GM23338 (cell line): ENCODE results near the gene KCNJ16. TPM values are rescaled to one million over a fixed set of nuclear protein-coding genes. Genes with fewer than 3 reads are reported as not detected.

ENCODE experiments used
- ATAC-seq: fragments of 200-7000 bp; cut with Tn5 transposase; 3 replicates; pipeline ENCODE4 v1.9.1; 2020
- DNase-seq: peaks from one replicate; pipeline ENCODE4 v3.0.0-alpha.2; 2015; ENCODE audit warnings: low spot score
- H2AFZ ChIP-seq: fragments of 200-600 bp; sonication (generic); 2 replicates; pipeline ENCODE4 v1.8.0; 2016; ENCODE audit warnings: antibody characterized with exemption, mild to moderate bottlenecking, moderate library complexity
- H3F3A ChIP-seq: fragments of 200-600 bp; sonication (generic); replicated peaks from 2 replicates; pipeline ENCODE4 v1.8.0; 2017; ENCODE audit warnings: antibody characterized with exemption, mixed run types, low read depth
- H3K27ac ChIP-seq: fragments of 200-600 bp; sonication (generic); 2 replicates; pipeline ENCODE4 v1.6.1; 2016; ENCODE audit warnings: low read depth
- H3K27me3 ChIP-seq: fragments of 200-600 bp; sonication (generic); 2 replicates; pipeline ENCODE4 v1.8.0; 2016; ENCODE audit warnings: mild to moderate bottlenecking, mixed run types, moderate library complexity; ENCODE audit not compliant: insufficient read depth
- H3K36me3 ChIP-seq: fragments of 200-600 bp; sonication (generic); 2 replicates; pipeline ENCODE4 v1.8.0; 2016; ENCODE audit warnings: mild to moderate bottlenecking; ENCODE audit not compliant: insufficient read depth
- H3K4me1 ChIP-seq: fragments of 200-600 bp; sonication (generic); 2 replicates; pipeline ENCODE4 v1.8.0; 2016; ENCODE audit warnings: mild to moderate bottlenecking, moderate library complexity; ENCODE audit not compliant: insufficient read depth
- H3K4me2 ChIP-seq: fragments of 200-600 bp; sonication (generic); 2 replicates; pipeline ENCODE4 v1.7.1; 2017; ENCODE audit warnings: mixed run types
- H3K4me3 ChIP-seq: fragments of 200-600 bp; sonication (generic); 2 replicates; pipeline ENCODE4 v1.6.1; 2016; ENCODE audit warnings: mixed run types
- H3K79me2 ChIP-seq: fragments of 200-600 bp; sonication (generic); replicated peaks from 2 replicates; pipeline ENCODE4 v1.8.0; 2017; ENCODE audit warnings: mild to moderate bottlenecking; ENCODE audit not compliant: insufficient read depth
- H3K9me2 ChIP-seq: fragments of 200-600 bp; sonication (generic); 2 replicates; pipeline ENCODE4 v1.8.0; 2017; ENCODE audit not compliant: insufficient read depth
- H4K20me1 ChIP-seq: fragments of 200-600 bp; sonication (generic); replicated peaks from 2 replicates; pipeline ENCODE4 v1.8.0; 2017; ENCODE audit warnings: mild to moderate bottlenecking; ENCODE audit not compliant: insufficient read depth
- H3K27ac Mint-ChIP-seq: 2 replicates; pipeline ENCODE4 v1.8.0; 2020; ENCODE audit warnings: inconsistent platforms, mild to moderate bottlenecking, moderate library complexity, mixed read lengths
- H3K27me3 Mint-ChIP-seq: 3 replicates; pipeline ENCODE4 v1.8.0; 2022; ENCODE audit warnings: low read depth, mild to moderate bottlenecking, moderate library complexity, mixed read lengths, inconsistent platforms; ENCODE audit not compliant: insufficient read depth, poor library complexity
- H3K36me3 Mint-ChIP-seq: 3 replicates; pipeline ENCODE4 v1.8.0; 2021; ENCODE audit warnings: low read depth, mild to moderate bottlenecking, inconsistent platforms, moderate library complexity, mixed read lengths
- H3K4me1 Mint-ChIP-seq: 3 replicates; pipeline ENCODE4 v1.8.0; 2020; ENCODE audit warnings: mild to moderate bottlenecking, inconsistent platforms, mixed read lengths
- H3K4me3 Mint-ChIP-seq: 3 replicates; pipeline ENCODE4 v1.8.0; 2021; ENCODE audit warnings: moderate library complexity, mild to moderate bottlenecking, inconsistent platforms, mixed read lengths
- H3K9me3 Mint-ChIP-seq: 3 replicates; pipeline ENCODE4 v1.8.0; 2020; ENCODE audit warnings: moderate library complexity, mild to moderate bottlenecking, inconsistent platforms, mixed read lengths
- CREB1 ChIP-seq: fragments of 250-450 bp; sonication (Bioruptor Pico); IDR thresholded peaks from 2 replicates; pipeline ENCODE4 v1.5.0; 2020; ENCODE audit warnings: low read depth, mild to moderate bottlenecking, moderate library complexity
- EZH2 ChIP-seq: fragments of 200-600 bp; sonication (generic); IDR thresholded peaks from one replicate; pipeline ENCODE4 v1.8.0; 2017; ENCODE audit warnings: antibody characterized with exemption, mild to moderate bottlenecking, low read depth; ENCODE audit not compliant: unreplicated experiment
- EZH2phosphoT487 ChIP-seq: fragments of 200-600 bp; sonication (generic); IDR thresholded peaks from one replicate; pipeline ENCODE4 v1.8.1; 2018; ENCODE audit warnings: antibody characterized with exemption; ENCODE audit not compliant: unreplicated experiment
- JUNB ChIP-seq: IDR thresholded peaks from one replicate; pipeline ENCODE4 v1.6.1; 2016; ENCODE audit warnings: antibody characterized with exemption; ENCODE audit not compliant: unreplicated experiment
- STAT1 ChIP-seq: IDR thresholded peaks from one replicate; pipeline ENCODE4 v1.6.1; 2016; ENCODE audit warnings: antibody characterized with exemption; ENCODE audit not compliant: unreplicated experiment
- ZNF114 ChIP-seq: fragments of 250-450 bp; sonication (Bioruptor Pico); IDR thresholded peaks from 2 replicates; pipeline ENCODE4 v1.5.0; 2020; ENCODE audit warnings: mild to moderate bottlenecking, moderate library complexity
- ZNF331 ChIP-seq: fragments of 250-450 bp; sonication (Bioruptor Pico); IDR thresholded peaks from 2 replicates; pipeline ENCODE4 v1.5.0; 2020; ENCODE audit warnings: low read depth, mild to moderate bottlenecking, moderate library complexity
- polyA plus RNA-seq: library from polyadenylated mRNA; unstranded; fragments of >200 nt; fragmentation: Nextera tagmentation; extraction: Ambion mirVana; gene quantifications from 2 replicates; pipeline ENCODE4 v1.2.1, GENCODE V29; 2016
- total RNA-seq: library from RNA; depleted of rRNA; stranded (reverse); fragments of >200 nt; shearing (Covaris generic); gene quantifications from 2 replicates; pipeline ENCODE4 v1.2.3, GENCODE V29; 2014
- TF ChIP-seq, protein P1 (sequence below): IDR thresholded peaks from one replicate; pipeline ENCODE4 v1.6.1; 2018; ENCODE audit warnings: antibody characterized with exemption; ENCODE audit not compliant: unreplicated experiment
- TF ChIP-seq, protein P2 (sequence below), 2 experiments: fragments of 200-600 bp in 1 of 2; sonication (generic) in 1 of 2; conservative IDR thresholded peaks; 2 replicates each; pipeline versions ENCODE4 v1.5.1 to v1.6.1; 2016 to 2017; ENCODE audit warnings: antibody characterized with exemption in 2 of 2, low read depth in 2 of 2, mild to moderate bottlenecking in 2 of 2, moderate library complexity in 1 of 2
- TF ChIP-seq, protein P3 (sequence below): IDR thresholded peaks from 2 replicates; pipeline ENCODE4 v1.6.1; 2016; ENCODE audit warnings: antibody characterized with exemption

KCNJ16 gene
- total and polyA plus RNA-seq, 2 experiments from 2014 or later, result not detected

DNA sequence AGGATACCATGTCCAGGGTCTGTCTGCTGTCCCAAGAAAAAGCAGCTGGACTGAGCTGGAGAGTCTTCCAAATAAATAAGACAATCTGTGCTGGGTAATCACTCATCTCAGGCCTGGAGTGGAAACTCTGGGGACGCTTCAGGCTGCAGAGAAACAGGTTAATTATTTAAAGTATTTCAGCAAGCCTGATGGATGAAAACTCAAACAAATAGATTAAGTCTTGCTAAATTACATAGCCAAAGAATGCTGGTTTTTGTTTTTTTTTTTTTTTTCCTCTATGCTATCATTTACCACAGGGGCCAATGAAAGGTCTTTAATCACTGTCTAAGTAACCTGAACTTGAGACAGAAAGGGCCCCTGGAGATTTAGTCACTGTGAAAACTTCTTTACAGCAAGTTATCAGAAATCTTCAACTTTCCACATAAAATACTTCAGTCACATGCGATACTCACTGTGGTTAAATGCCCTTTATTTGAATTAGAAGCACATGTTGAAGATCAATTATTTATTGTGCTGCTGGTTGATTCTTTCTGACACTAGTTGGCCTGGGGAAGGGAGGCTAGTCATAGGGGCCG is 63.4 kb downstream of the KCNJ16 start:
- Histone ChIP-seq H3K4me1 (peaks cover 15% of the 10 kb centered on the region; the same call in 1 of the 2 replicates), H3K27me3 (no peaks in the 10 kb centered on the region), H3K36me3 (no peaks in the 10 kb centered on the region), H3K4me3 (no peak overlapping the region), H3K79me2 (no peaks in the 10 kb centered on the region), H3K4me2 (no peak overlapping the region), H2AFZ (peak overlapping the region; percentile 90; the same call in 1 of the 2 replicates), H4K20me1 (no peaks in the 10 kb centered on the region), H3K27ac (no peak overlapping the region), H3K9me2 (no peaks in the 10 kb centered on the region), H3F3A (no peaks in the 10 kb centered on the region)
- DNase-seq (no peak), ATAC-seq (no peak)
- no peak overlapping the region for H3K4me3 Mint-ChIP-seq
- no peak overlapping the region for H3K27ac Mint-ChIP-seq
- H3K36me3 Mint-ChIP-seq, result no peaks in the 10 kb centered on the region
- no peak for TF ChIP-seq CREB1 (CRISPR knock-in tag)
- TF ChIP-seq ZNF114 (CRISPR knock-in tag), result no peak
- TF ChIP-seq, protein P1, sequence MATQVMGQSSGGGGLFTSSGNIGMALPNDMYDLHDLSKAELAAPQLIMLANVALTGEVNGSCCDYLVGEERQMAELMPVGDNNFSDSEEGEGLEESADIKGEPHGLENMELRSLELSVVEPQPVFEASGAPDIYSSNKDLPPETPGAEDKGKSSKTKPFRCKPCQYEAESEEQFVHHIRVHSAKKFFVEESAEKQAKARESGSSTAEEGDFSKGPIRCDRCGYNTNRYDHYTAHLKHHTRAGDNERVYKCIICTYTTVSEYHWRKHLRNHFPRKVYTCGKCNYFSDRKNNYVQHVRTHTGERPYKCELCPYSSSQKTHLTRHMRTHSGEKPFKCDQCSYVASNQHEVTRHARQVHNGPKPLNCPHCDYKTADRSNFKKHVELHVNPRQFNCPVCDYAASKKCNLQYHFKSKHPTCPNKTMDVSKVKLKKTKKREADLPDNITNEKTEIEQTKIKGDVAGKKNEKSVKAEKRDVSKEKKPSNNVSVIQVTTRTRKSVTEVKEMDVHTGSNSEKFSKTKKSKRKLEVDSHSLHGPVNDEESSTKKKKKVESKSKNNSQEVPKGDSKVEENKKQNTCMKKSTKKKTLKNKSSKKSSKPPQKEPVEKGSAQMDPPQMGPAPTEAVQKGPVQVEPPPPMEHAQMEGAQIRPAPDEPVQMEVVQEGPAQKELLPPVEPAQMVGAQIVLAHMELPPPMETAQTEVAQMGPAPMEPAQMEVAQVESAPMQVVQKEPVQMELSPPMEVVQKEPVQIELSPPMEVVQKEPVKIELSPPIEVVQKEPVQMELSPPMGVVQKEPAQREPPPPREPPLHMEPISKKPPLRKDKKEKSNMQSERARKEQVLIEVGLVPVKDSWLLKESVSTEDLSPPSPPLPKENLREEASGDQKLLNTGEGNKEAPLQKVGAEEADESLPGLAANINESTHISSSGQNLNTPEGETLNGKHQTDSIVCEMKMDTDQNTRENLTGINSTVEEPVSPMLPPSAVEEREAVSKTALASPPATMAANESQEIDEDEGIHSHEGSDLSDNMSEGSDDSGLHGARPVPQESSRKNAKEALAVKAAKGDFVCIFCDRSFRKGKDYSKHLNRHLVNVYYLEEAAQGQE, result no peak
- no peak for TF ChIP-seq JUNB
- TF ChIP-seq STAT1, result no peak
- TF ChIP-seq EZH2, result no peak
- TF ChIP-seq, protein P2, sequence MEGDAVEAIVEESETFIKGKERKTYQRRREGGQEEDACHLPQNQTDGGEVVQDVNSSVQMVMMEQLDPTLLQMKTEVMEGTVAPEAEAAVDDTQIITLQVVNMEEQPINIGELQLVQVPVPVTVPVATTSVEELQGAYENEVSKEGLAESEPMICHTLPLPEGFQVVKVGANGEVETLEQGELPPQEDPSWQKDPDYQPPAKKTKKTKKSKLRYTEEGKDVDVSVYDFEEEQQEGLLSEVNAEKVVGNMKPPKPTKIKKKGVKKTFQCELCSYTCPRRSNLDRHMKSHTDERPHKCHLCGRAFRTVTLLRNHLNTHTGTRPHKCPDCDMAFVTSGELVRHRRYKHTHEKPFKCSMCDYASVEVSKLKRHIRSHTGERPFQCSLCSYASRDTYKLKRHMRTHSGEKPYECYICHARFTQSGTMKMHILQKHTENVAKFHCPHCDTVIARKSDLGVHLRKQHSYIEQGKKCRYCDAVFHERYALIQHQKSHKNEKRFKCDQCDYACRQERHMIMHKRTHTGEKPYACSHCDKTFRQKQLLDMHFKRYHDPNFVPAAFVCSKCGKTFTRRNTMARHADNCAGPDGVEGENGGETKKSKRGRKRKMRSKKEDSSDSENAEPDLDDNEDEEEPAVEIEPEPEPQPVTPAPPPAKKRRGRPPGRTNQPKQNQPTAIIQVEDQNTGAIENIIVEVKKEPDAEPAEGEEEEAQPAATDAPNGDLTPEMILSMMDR (conservative IDR thresholded peaks at IDR 0.05; ENCODE audit: low read depth in 2 of 2), result no peak
- TF ChIP-seq ZNF331 (CRISPR knock-in tag), result no peak
- TF ChIP-seq EZH2phosphoT487, result no peak
- TF ChIP-seq, protein P3, sequence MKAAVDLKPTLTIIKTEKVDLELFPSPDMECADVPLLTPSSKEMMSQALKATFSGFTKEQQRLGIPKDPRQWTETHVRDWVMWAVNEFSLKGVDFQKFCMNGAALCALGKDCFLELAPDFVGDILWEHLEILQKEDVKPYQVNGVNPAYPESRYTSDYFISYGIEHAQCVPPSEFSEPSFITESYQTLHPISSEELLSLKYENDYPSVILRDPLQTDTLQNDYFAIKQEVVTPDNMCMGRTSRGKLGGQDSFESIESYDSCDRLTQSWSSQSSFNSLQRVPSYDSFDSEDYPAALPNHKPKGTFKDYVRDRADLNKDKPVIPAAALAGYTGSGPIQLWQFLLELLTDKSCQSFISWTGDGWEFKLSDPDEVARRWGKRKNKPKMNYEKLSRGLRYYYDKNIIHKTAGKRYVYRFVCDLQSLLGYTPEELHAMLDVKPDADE, result no peak
- H3K27me3 Mint-ChIP-seq, result peaks cover 3% of the 10 kb centered on the region
- no peaks in the 10 kb centered on the region for H3K9me3 Mint-ChIP-seq
- H3K4me1 Mint-ChIP-seq, result peaks cover 7% of the 10 kb centered on the region; the same call in 2 of the 3 replicates
